Measurements from ENCODE around the gene MBP.

- TF ChIP-seq POLR2A (IDR thresholded peaks at IDR 0.05), result no peak
- no peak for TF ChIP-seq CTCF (IDR thresholded peaks at IDR 0.05)
Observed at GRCh38 chr18:77093586-77093985, 39.0 kb downstream of the MBP start.

Measured in thyroid gland (tissue), 4 donors.